OCI-LY3 (cell line): Measurements from ENCODE around the gene SLC10A1.

Source experiments
- H2AFZ ChIP-seq: fragments of 200-600, 300-600 bp; shearing (Covaris generic); 2 replicates; pipeline ENCODE4 v1.6.0; 2014; ENCODE audit warnings: antibody characterized with exemption, low read depth, low read length
- H3K27ac ChIP-seq: fragments of 200-600, 300-600 bp; sonication (generic); 2 replicates; pipeline ENCODE4 v1.5.1; 2014; ENCODE audit warnings: mild to moderate bottlenecking, low read length, moderate library complexity, mixed read lengths
- H3K27me3 ChIP-seq: fragments of 200-600, 300-600 bp; sonication (generic); 2 replicates; pipeline ENCODE4 v1.6.1; 2014; ENCODE audit warnings: low read depth, low read length, mixed read lengths
- H3K36me3 ChIP-seq: fragments of 200-600, 300-600 bp; sonication (generic); replicated peaks from 2 replicates; pipeline ENCODE3; 2014; ENCODE audit warnings: low read depth, low read length, mixed read lengths
- H3K4me1 ChIP-seq: fragments of 300-600, 200-600 bp; sonication (generic); 2 replicates; pipeline ENCODE4 v1.6.1; 2014; ENCODE audit warnings: low read length, mixed read lengths
- H3K4me2 ChIP-seq: fragments of 200-600, 300-600 bp; sonication (generic); 2 replicates; pipeline ENCODE4 v1.6.1; 2014; ENCODE audit warnings: low read length, mixed read lengths
- H3K4me3 ChIP-seq: fragments of 300-600, 200-600 bp; sonication (generic); 2 replicates; pipeline ENCODE4 v1.5.1; 2014; ENCODE audit warnings: antibody characterized with exemption, mild to moderate bottlenecking, low read length, moderate library complexity
- H3K79me2 ChIP-seq: fragments of 300-600, 200-600 bp; shearing (Covaris generic); 2 replicates; pipeline ENCODE4 v1.6.1; 2014; ENCODE audit warnings: mild to moderate bottlenecking, low read length, mixed read lengths
- H3K9ac ChIP-seq: fragments of 300-600, 200-600 bp; shearing (Covaris generic); 2 replicates; pipeline ENCODE4 v1.6.0; 2014; ENCODE audit warnings: mild to moderate bottlenecking, low read length, moderate library complexity
- H3K9me3 ChIP-seq: fragments of 200-600, 300-600 bp; shearing (Covaris generic); 2 replicates; pipeline ENCODE4 v1.6.1; 2014; ENCODE audit warnings: low read length, mixed read lengths; ENCODE audit not compliant: insufficient read depth
- H4K20me1 ChIP-seq: fragments of 200-600, 300-600 bp; sonication (generic); 2 replicates; pipeline ENCODE4 v1.6.1; 2016; ENCODE audit warnings: low read length, mixed read lengths; ENCODE audit not compliant: insufficient read depth
- CTCF ChIP-seq: fragments of 200-600, 300-600 bp; sonication (generic); IDR thresholded peaks from 2 replicates; pipeline ENCODE4 v1.5.1; 2014; ENCODE audit warnings: antibody characterized with exemption, low read length, low read depth
- EZH2phosphoT487 ChIP-seq: fragments of 200-600 bp; shearing (Covaris generic); IDR thresholded peaks from 2 replicates; pipeline ENCODE4 v1.6.1; 2018; ENCODE audit warnings: antibody characterized with exemption, mixed run types, low read depth

SLC10A1 gene

GRCh38 chr14:69727860-69728259 lies 69.2 kb downstream of the SLC10A1 start:
- no peaks in the 10 kb centered on the region for H3K9me3 ChIP-seq
- H3K79me2 ChIP-seq = no peaks in the 10 kb centered on the region
- no peak overlapping the region for H2AFZ ChIP-seq
- H3K27ac ChIP-seq = no peak overlapping the region
- H3K36me3 ChIP-seq = no peaks in the 10 kb centered on the region
- peaks cover 10% of the 10 kb centered on the region; the same call in 1 of the 2 replicates for H3K4me1 ChIP-seq
- no peaks in the 10 kb centered on the region; the same call in 1 of the 2 replicates for H3K27me3 ChIP-seq
- no peaks in the 10 kb centered on the region for H4K20me1 ChIP-seq
- no peak overlapping the region for H3K9ac ChIP-seq
- no peak overlapping the region for H3K4me3 ChIP-seq
- no peak for TF ChIP-seq CTCF
- TF ChIP-seq EZH2phosphoT487 = no peak
- H3K4me2 ChIP-seq = no peak overlapping the region; the same call in 1 of the 2 replicates

GRCh38 chr14:69726761-69727511 lies 70.1 kb downstream of the SLC10A1 start:
- Histone ChIP-seq H3K4me2 (peak overlapping the region; percentile 70), H3K9me3 (no peaks in the 10 kb centered on the region), H3K36me3 (no peaks in the 10 kb centered on the region), H3K9ac (peak overlapping the region; percentile 58), H3K4me1 (peaks cover 10% of the 10 kb centered on the region; the same call in 1 of the 2 replicates), H4K20me1 (no peaks in the 10 kb centered on the region), H3K79me2 (no peaks in the 10 kb centered on the region), H3K27me3 (no peaks in the 10 kb centered on the region; the same call in 1 of the 2 replicates), H3K27ac (no peak overlapping the region), H3K4me3 (peak overlapping the region; percentile 79), H2AFZ (peak overlapping the region; percentile 89)
- TF ChIP-seq EZH2phosphoT487 = no peak
- peak; percentile 96 for TF ChIP-seq CTCF
